Chondrocyte (in vitro differentiated cells): ENCODE results near the gene NT5E. TPM values are rescaled to one million over a fixed set of nuclear protein-coding genes. Genes with fewer than 3 reads are reported as not detected.

Experiments
- DNase-seq: peaks from one replicate; pipeline ENCODE4 v3.0.0; 2021; ENCODE audit warnings: mixed read lengths, low spot score
- H3K27ac Mint-ChIP-seq: one replicate; pipeline ENCODE4 v1.8.0; 2021; ENCODE audit warnings: mild to moderate bottlenecking, moderate library complexity, mixed read lengths; ENCODE audit not compliant: unreplicated experiment
- H3K27me3 Mint-ChIP-seq: 2 replicates; pipeline ENCODE4 v1.8.0; 2021; ENCODE audit warnings: low read depth, mixed read lengths
- H3K36me3 Mint-ChIP-seq: 2 replicates; pipeline ENCODE4 v1.8.0; 2021; ENCODE audit warnings: low read depth, mixed read lengths
- H3K4me1 Mint-ChIP-seq: 2 replicates; pipeline ENCODE4 v1.8.0; 2021; ENCODE audit warnings: low read depth, mild to moderate bottlenecking, mixed read lengths
- H3K4me3 Mint-ChIP-seq: one replicate; pipeline ENCODE4 v1.8.0; 2021; ENCODE audit warnings: mild to moderate bottlenecking, moderate library complexity, mixed read lengths; ENCODE audit not compliant: unreplicated experiment
- H3K9me3 Mint-ChIP-seq: 2 replicates; pipeline ENCODE4 v1.8.0; 2021; ENCODE audit warnings: low read depth, mixed read lengths
- CTCF ChIP-seq: fragments of 200-600 bp; sonication (generic); IDR thresholded peaks from 2 replicates; pipeline ENCODE4 v1.5.0; 2021; ENCODE audit warnings: antibody characterized with exemption, mild to moderate bottlenecking, moderate library complexity
- total RNA-seq: library from RNA; stranded (reverse); gene quantifications from 3 replicates; pipeline ENCODE4 v1.2.1, GENCODE V29; 2021

The NT5E gene
- total RNA-seq, 1 donor from 2014 or later: 49.0 TPM

GRCh38 chr6:85421972-85422371 lies 27.9 kb upstream of the NT5E start:
- Mint-ChIP-seq H3K36me3 (peaks cover 3% of the 10 kb centered on the region), H3K4me1 (peaks cover 43% of the 10 kb centered on the region), H3K4me3 (no peak overlapping the region), H3K27ac (peak overlapping the region; percentile 86), H3K9me3 (peaks cover 16% of the 10 kb centered on the region), H3K27me3 (no peaks in the 10 kb centered on the region)
- no peak for DNase-seq
- TF ChIP-seq CTCF: no peak

GRCh38 chr6:85422996-85423395 lies 26.9 kb upstream of the NT5E start:
- Mint-ChIP-seq H3K9me3 (peaks cover 16% of the 10 kb centered on the region), H3K4me1 (peaks cover 35% of the 10 kb centered on the region), H3K4me3 (no peak overlapping the region), H3K27ac (no peak overlapping the region), H3K27me3 (no peaks in the 10 kb centered on the region), H3K36me3 (peaks cover 3% of the 10 kb centered on the region)
- no peak for TF ChIP-seq CTCF
- no peak for DNase-seq

GRCh38 chr6:85424981-85425380 lies 24.9 kb upstream of the NT5E start:
- Mint-ChIP-seq H3K27me3 (no peaks in the 10 kb centered on the region), H3K9me3 (peaks cover 16% of the 10 kb centered on the region), H3K4me1 (peaks cover 18% of the 10 kb centered on the region), H3K27ac (no peak overlapping the region), H3K4me3 (no peak overlapping the region), H3K36me3 (peaks cover 3% of the 10 kb centered on the region)
- TF ChIP-seq CTCF: no peak
- DNase-seq: no peak

GRCh38 chr6:85425997-85426396 lies 23.9 kb upstream of the NT5E start:
- Mint-ChIP-seq H3K4me1 (peaks cover 14% of the 10 kb centered on the region), H3K9me3 (peaks cover 16% of the 10 kb centered on the region)

GRCh38 chr6:85428486-85428885 lies 21.4 kb upstream of the NT5E start:
- Mint-ChIP-seq H3K36me3 (peaks cover 5% of the 10 kb centered on the region), H3K4me1 (no peaks in the 10 kb centered on the region), H3K9me3 (peaks cover 20% of the 10 kb centered on the region), H3K4me3 (no peak overlapping the region), H3K27ac (no peak overlapping the region), H3K27me3 (no peaks in the 10 kb centered on the region)
- no peak for TF ChIP-seq CTCF
- no peak for DNase-seq

More at GRCh38 chr6:85425997-85426396, 23.9 kb upstream of the NT5E start:
- Mint-ChIP-seq H3K36me3 (peaks cover 3% of the 10 kb centered on the region), H3K27ac (no peak overlapping the region), H3K4me3 (no peak overlapping the region), H3K27me3 (no peaks in the 10 kb centered on the region)
- no peak for DNase-seq
- no peak for TF ChIP-seq CTCF
